Measurements from ENCODE around the gene CCDC142. TPM values are rescaled to one million over a fixed set of nuclear protein-coding genes. Genes with fewer than 3 reads are reported as not detected.

CCDC142 gene
- polyA plus RNA-seq, 1 of the 3 experiments (the other 2 are of a cell fraction) = 8.7 TPM

DNA sequence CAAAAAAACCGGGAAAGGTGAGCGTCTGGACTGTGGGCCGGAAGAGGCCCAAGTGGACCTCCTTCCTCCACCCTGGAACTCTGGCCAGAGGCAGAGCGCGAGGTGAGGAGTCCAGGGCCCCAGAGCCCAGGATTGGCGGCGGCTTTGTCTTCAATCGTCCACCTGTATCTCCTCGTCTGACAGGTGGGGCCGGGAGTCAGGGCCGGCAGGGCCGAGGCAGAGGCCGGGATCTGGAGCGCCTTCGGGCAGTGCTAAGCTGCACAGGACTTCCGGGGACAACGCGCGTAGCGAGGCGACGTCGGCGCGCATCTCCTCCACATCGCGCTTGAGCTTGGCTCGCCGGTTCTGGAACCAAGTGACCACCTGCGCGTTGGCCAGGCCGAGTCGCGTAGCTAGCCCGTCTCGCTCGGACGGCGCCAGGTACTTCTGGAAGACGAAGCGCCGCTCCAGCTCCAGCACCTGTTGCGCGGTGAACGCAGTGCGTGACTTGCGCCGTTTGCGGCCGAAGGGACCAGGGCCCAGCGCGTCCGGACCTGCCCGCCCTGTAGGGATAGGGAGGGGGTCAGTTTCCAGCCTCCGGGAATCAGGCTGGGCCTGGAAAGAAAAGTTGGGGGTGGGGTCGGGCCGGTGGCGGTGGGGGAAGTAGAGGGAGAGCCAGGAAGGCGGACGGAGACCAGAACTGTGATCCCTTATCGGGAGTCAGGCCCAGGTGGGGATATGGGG is 15.1 kb upstream of the CCDC142 start:
- CTCF ChIA-PET = interaction anchor here (2.8 to 4.6 kb wide), 3 partner anchors 9 to 89 kb away, joined by 12 to 32 read pairs (median 19); partner anchors contain the start of genes CCDC142, PCGF1 and TTC31
- WGBS (ENCODE audit: low lambda C conversion rate) = 71% methylated on average over 53 of the region's 61 CpGs
- DNase-seq = peak; percentile 35
- no peak overlapping the region for H3K9ac ChIP-seq
- POLR2A ChIA-PET = no interaction called here
- H3K9me2 ChIP-seq = no peaks in the 10 kb centered on the region
- H3K79me2 ChIP-seq (ENCODE audit: insufficient read depth) = no peaks in the 10 kb centered on the region
- no peaks in the 10 kb centered on the region for H3K27me3 ChIP-seq (ENCODE audit: insufficient read depth)
- peaks cover 0 to 15% of the 10 kb centered on the region in 2 experiments for H3K36me3 ChIP-seq (replicated peaks in 1 of 2; ENCODE audit: control insufficient read depth in 1 of 2, insufficient read depth in 2 of 2, low read length in 1 of 2)
- no peak overlapping the region for H3K27ac ChIP-seq (ENCODE audit: low read depth in 2 of 2, low read length in 1 of 2)
- H3K4me2 ChIP-seq = no peak overlapping the region
- H3K4me1 ChIP-seq (ENCODE audit: control insufficient read depth in 1 of 2, insufficient read depth in 2 of 2, low read depth in 1 of 2, low read length in 1 of 2) = peaks cover 0 to 22% of the 10 kb centered on the region in 2 experiments; a peak in 1 of 4 replicates
- H3K9me3 ChIP-seq = no peaks in the 10 kb centered on the region
- H2AFZ ChIP-seq (ENCODE audit: low read depth) = no peak overlapping the region
- no peaks in the 10 kb centered on the region for H4K20me1 ChIP-seq (ENCODE audit: insufficient read depth)
- no peak overlapping the region for H3K4me3 ChIP-seq (ENCODE audit: low read depth in 2 of 2, low read length in 1 of 2)
- H3F3A ChIP-seq (replicated peaks; ENCODE audit: insufficient read depth) = peaks cover 3% of the 10 kb centered on the region
- TF ChIP-seq POLR2AphosphoS5 (IDR thresholded peaks at IDR 0.05; ENCODE audit: low read depth, low read length) = 0 out of 2 replicates have a peak, but pooled peaks have one; percentile 18
- no peak for TF ChIP-seq FOSL2 (IDR thresholded peaks at IDR 0.05; ENCODE audit: borderline replicate concordance, low read depth)
- TF ChIP-seq RAD21 (IDR thresholded peaks at IDR 0.05; ENCODE audit: low read length) = no peak

DNA sequence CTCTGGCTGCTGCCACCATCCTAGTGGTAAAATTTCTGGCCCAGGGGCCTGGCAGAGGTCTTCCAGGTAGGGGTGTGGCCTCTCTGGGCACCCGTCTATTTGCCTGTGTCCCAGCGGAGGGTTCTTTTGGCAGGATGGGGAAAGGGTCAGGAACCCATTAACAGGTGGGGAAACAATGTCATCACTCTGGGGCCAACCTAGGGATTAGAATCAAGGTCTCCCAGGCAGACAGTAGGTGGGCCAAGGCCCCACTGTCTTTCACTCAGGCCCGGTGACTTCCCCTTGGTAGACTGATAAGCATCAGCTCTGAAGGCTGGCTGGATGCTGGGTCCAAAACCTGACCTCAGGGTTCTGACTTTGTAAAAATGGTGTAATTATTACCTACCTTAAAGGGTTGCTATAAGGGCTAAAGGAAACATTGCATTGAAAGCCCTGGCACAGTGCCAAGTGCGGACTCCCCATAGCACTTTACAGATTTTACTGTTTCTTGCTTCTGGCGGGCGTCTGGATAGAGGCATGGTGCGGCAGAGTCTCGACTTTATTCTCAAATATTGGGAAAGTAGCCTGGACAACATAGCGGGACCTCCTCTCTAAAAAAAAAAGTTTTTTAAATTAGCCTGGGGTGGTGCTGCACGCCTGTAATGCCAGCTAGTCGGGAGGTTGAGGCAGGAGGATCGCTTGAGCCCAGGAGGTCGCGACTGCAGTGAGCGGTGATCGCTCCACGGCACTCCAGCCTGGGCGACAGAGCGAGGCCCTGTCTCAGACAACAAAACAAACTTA is 14.4 kb upstream of the CCDC142 start:
- TF ChIP-seq MEF2A (IDR thresholded peaks at IDR 0.05; ENCODE audit: borderline replicate concordance, low read depth) (no peak), NFIC (IDR thresholded peaks at IDR 0.05; ENCODE audit: borderline replicate concordance) (peak; percentile 68)
- Histone ChIP-seq H3K9me3 (no peaks in the 10 kb centered on the region), H3F3A (replicated peaks; ENCODE audit: insufficient read depth) (peaks cover 3% of the 10 kb centered on the region), H3K79me2 (ENCODE audit: insufficient read depth) (no peaks in the 10 kb centered on the region), H3K27me3 (ENCODE audit: insufficient read depth) (no peaks in the 10 kb centered on the region), H4K20me1 (ENCODE audit: insufficient read depth) (no peaks in the 10 kb centered on the region), H3K4me1 (ENCODE audit: control insufficient read depth in 1 of 2, insufficient read depth in 2 of 2, low read depth in 1 of 2, low read length in 1 of 2) (peaks cover 0 to 22% of the 10 kb centered on the region in 2 experiments; a peak in 1 of 4 replicates), H3K27ac (ENCODE audit: low read depth in 2 of 2, low read length in 1 of 2) (no peak overlapping the region), H3K9me2 (no peaks in the 10 kb centered on the region), H3K4me3 (ENCODE audit: low read depth in 2 of 2, low read length in 1 of 2) (no peak overlapping the region), H3K9ac (no peak overlapping the region), H3K36me3 (replicated peaks in 1 of 2; ENCODE audit: control insufficient read depth in 1 of 2, insufficient read depth in 2 of 2, low read length in 1 of 2) (peaks cover 0 to 23% of the 10 kb centered on the region in 2 experiments), H3K4me2 (no peak overlapping the region), H2AFZ (ENCODE audit: low read depth) (no peak overlapping the region)
- no peak for DNase-seq
- POLR2A ChIA-PET = interaction anchor here (0.6 kb wide), 1 partner anchor 14 kb away, joined by 3 read pairs; the partner anchor contains the start of genes CCDC142 and TTC31
- CTCF ChIA-PET = interaction anchor here (2.8 to 4.6 kb wide), 2 partner anchors 10 to 15 kb away, joined by 12 to 32 read pairs; partner anchors contain the start of genes CCDC142, PCGF1 and TTC31
- WGBS (ENCODE audit: low lambda C conversion rate) = 87% methylated on average over 17 of the region's 19 CpGs

DNA sequence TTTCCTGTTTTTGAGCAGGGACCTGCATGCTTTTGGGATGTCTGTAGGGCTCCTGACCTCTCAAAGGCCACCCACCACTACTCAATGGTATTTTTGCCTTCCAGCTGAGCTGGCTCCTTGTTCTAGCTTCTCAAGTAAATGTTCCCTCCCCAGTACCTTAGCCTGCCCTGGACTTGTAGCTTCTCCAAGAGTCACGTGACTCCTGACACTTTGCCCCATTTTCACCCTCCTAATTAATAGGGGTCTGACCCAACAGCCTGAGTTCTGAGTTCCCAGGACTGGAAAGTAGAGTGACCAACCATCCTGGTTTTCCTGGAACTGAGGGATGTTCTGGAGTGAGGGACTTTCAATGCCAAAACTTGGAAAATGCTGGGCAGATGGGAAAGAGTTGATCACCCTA is 12.6 kb upstream of the CCDC142 start:
- no peaks in the 10 kb centered on the region for H3K27me3 ChIP-seq (ENCODE audit: insufficient read depth)
- 100% methylated on average over 1 of the region's 1 CpG for WGBS (ENCODE audit: low lambda C conversion rate)
- H3K27ac ChIP-seq (ENCODE audit: low read depth in 2 of 2, low read length in 1 of 2) = no peak overlapping the region
- H3F3A ChIP-seq (replicated peaks; ENCODE audit: insufficient read depth) = peaks cover 3% of the 10 kb centered on the region
- no peaks in the 10 kb centered on the region for H3K9me3 ChIP-seq
- H3K79me2 ChIP-seq (ENCODE audit: insufficient read depth) = no peaks in the 10 kb centered on the region
- ChIA-PET POLR2A (no interaction called here), CTCF (interaction anchor here (2.8 to 4.6 kb wide), 2 partner anchors 11 to 13 kb away, joined by 12 to 32 read pairs; partner anchors contain the start of genes CCDC142, PCGF1 and TTC31)
- H2AFZ ChIP-seq (ENCODE audit: low read depth) = no peak overlapping the region
- no peaks in the 10 kb centered on the region for H4K20me1 ChIP-seq (ENCODE audit: insufficient read depth)
- no peak overlapping the region for H3K4me2 ChIP-seq
- H3K9ac ChIP-seq = no peak overlapping the region
- H3K4me3 ChIP-seq (ENCODE audit: low read depth in 2 of 2, low read length in 1 of 2) = no peak overlapping the region
- peaks cover 0 to 5% of the 10 kb centered on the region in 2 experiments; a peak in 1 of 4 replicates for H3K4me1 ChIP-seq (ENCODE audit: control insufficient read depth in 1 of 2, insufficient read depth in 2 of 2, low read depth in 1 of 2, low read length in 1 of 2)
- H3K9me2 ChIP-seq = no peaks in the 10 kb centered on the region
- no peak for DNase-seq
- H3K36me3 ChIP-seq (replicated peaks in 1 of 2; ENCODE audit: control insufficient read depth in 1 of 2, insufficient read depth in 2 of 2, low read length in 1 of 2) = peaks cover 0 to 40% of the 10 kb centered on the region in 2 experiments
- TF ChIP-seq, protein P1, sequence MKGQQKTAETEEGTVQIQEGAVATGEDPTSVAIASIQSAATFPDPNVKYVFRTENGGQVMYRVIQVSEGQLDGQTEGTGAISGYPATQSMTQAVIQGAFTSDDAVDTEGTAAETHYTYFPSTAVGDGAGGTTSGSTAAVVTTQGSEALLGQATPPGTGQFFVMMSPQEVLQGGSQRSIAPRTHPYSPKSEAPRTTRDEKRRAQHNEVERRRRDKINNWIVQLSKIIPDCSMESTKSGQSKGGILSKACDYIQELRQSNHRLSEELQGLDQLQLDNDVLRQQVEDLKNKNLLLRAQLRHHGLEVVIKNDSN (IDR thresholded peaks at IDR 0.05; ENCODE audit: borderline replicate concordance, low read depth) = no peak
- TF ChIP-seq, protein P2, sequence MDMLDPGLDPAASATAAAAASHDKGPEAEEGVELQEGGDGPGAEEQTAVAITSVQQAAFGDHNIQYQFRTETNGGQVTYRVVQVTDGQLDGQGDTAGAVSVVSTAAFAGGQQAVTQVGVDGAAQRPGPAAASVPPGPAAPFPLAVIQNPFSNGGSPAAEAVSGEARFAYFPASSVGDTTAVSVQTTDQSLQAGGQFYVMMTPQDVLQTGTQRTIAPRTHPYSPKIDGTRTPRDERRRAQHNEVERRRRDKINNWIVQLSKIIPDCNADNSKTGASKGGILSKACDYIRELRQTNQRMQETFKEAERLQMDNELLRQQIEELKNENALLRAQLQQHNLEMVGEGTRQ (IDR thresholded peaks at IDR 0.05; ENCODE audit: borderline replicate concordance, low read depth, low read length) = no peak
- no peak for TF ChIP-seq EZH2phosphoT487 (IDR thresholded peaks at IDR 0.05; ENCODE audit: borderline replicate concordance, low read depth)
- TF ChIP-seq TCF12 (IDR thresholded peaks at IDR 0.05) = no peak
- TF ChIP-seq YY1 (IDR thresholded peaks at IDR 0.05; ENCODE audit: low read depth) = no peak
- TF ChIP-seq MEF2A (IDR thresholded peaks at IDR 0.05; ENCODE audit: borderline replicate concordance, low read depth) = no peak
- no peak for TF ChIP-seq RAD21 (IDR thresholded peaks at IDR 0.05; ENCODE audit: low read length)
- TF ChIP-seq FOSL2 (IDR thresholded peaks at IDR 0.05; ENCODE audit: borderline replicate concordance, low read depth) = no peak
- no peak for TF ChIP-seq FOXM1 (IDR thresholded peaks at IDR 0.05; ENCODE audit: low read depth)
- TF ChIP-seq GATA2 (CRISPR knock-in tag; IDR thresholded peaks at IDR 0.05) = no peak
- no peak for TF ChIP-seq TAF1 (IDR thresholded peaks at IDR 0.05; ENCODE audit: borderline replicate concordance, low read depth, low read length)
- TF ChIP-seq NRF1 (IDR thresholded peaks at IDR 0.05; ENCODE audit: low read depth, low read length) = no peak
- TF ChIP-seq CHD2 (IDR thresholded peaks at IDR 0.05; ENCODE audit: low read length, partially characterized antibody) = no peak
- TF ChIP-seq SIN3A (IDR thresholded peaks at IDR 0.05; ENCODE audit: borderline replicate concordance, low read depth, low read length) = no peak
- no peak for TF ChIP-seq RCOR1 (IDR thresholded peaks at IDR 0.05; ENCODE audit: low read length)
- no peak for TF ChIP-seq FOXJ3 (CRISPR knock-in tag; IDR thresholded peaks at IDR 0.05)
- TF ChIP-seq RFX5 (IDR thresholded peaks at IDR 0.05; ENCODE audit: low read length) = no peak

All from SK-N-SH (cell line).